Trophoblast cell (in vitro differentiated cells and primary cell): ENCODE measurements around the gene HS6ST1.
A peak's percentile ranks its signal among the peaks of the same experiment; 100 is the strongest.
"Not testable (repeated sequence)": the region's sequence is repeated elsewhere in the genome, so short reads cannot be mapped to it uniquely, and the experiment has no call there.

ENCODE experiments used
- DNase-seq, 2 donors: peaks; one replicate each; pipeline ENCODE4 v3.0.0-alpha.2; 2016
- H2AFZ ChIP-seq: 2 replicates; pipeline ENCODE4 v1.6.1; 2013; ENCODE audit warnings: low read length, moderate library complexity, mild to moderate bottlenecking; ENCODE audit not compliant: insufficient read depth, poor library complexity
- H2AK5ac ChIP-seq: 2 replicates; pipeline ENCODE4 v1.6.1; 2013; ENCODE audit warnings: mild to moderate bottlenecking, low read length
- H2BK120ac ChIP-seq: 2 replicates; pipeline ENCODE4 v1.6.1; 2013; ENCODE audit warnings: low read length, mild to moderate bottlenecking, moderate library complexity; ENCODE audit not compliant: insufficient read depth, poor library complexity
- H2BK12ac ChIP-seq: 2 replicates; pipeline ENCODE4 v1.6.1; 2013; ENCODE audit warnings: mild to moderate bottlenecking, low read length, moderate library complexity
- H2BK5ac ChIP-seq: 2 replicates; pipeline ENCODE4 v1.6.1; 2013; ENCODE audit warnings: low read length, low read depth, moderate library complexity, mild to moderate bottlenecking; ENCODE audit not compliant: poor library complexity
- H3K14ac ChIP-seq: 2 replicates; pipeline ENCODE4 v1.6.1; 2013; ENCODE audit warnings: mild to moderate bottlenecking, low read length
- H3K18ac ChIP-seq: 2 replicates; pipeline ENCODE4 v1.6.1; 2013; ENCODE audit warnings: mild to moderate bottlenecking, low read length
- H3K23ac ChIP-seq: 2 replicates; pipeline ENCODE4 v1.6.1; 2013; ENCODE audit warnings: low read length
- H3K27ac ChIP-seq: 2 replicates; pipeline ENCODE4 v1.5.1; 2013; ENCODE audit warnings: low read depth, mild to moderate bottlenecking, inconsistent platforms, low read length, moderate library complexity
- H3K27me3 ChIP-seq: 2 replicates; pipeline ENCODE4 v1.6.1; 2013; ENCODE audit warnings: inconsistent platforms, mild to moderate bottlenecking, low read length, moderate library complexity; ENCODE audit not compliant: insufficient read depth
- H3K36me3 ChIP-seq, 2 experiments: 1 replicate in 1 of 2; 2 replicates in 1 of 2; pipeline ENCODE4 v1.6.1; 2013; ENCODE audit warnings: low read length in 2 of 2, mild to moderate bottlenecking in 2 of 2, moderate library complexity in 1 of 2; ENCODE audit not compliant: insufficient read depth in 2 of 2, control insufficient read depth in 1 of 2
- H3K4ac ChIP-seq: 2 replicates; pipeline ENCODE4 v1.6.1; 2013; ENCODE audit warnings: low read depth, mild to moderate bottlenecking, low read length, moderate library complexity
- H3K4me1 ChIP-seq, 2 experiments: 1 replicate in 1 of 2; 2 replicates in 1 of 2; pipeline ENCODE4 v1.6.1; 2013; ENCODE audit warnings: low read length in 2 of 2, mild to moderate bottlenecking in 2 of 2, moderate library complexity in 1 of 2; ENCODE audit not compliant: insufficient read depth in 2 of 2, control insufficient read depth in 1 of 2
- H3K4me2 ChIP-seq: 2 replicates; pipeline ENCODE4 v1.6.1; 2013; ENCODE audit warnings: inconsistent platforms, mild to moderate bottlenecking, low read length, moderate library complexity
- H3K4me3 ChIP-seq: 2 replicates; pipeline ENCODE4 v1.5.1; 2013; ENCODE audit warnings: mild to moderate bottlenecking, low read depth, low read length, inconsistent platforms
- H3K79me1 ChIP-seq: one replicate; pipeline ENCODE4 v1.6.1; 2013; ENCODE audit warnings: low read length
- H3K79me2 ChIP-seq: 2 replicates; pipeline ENCODE4 v1.6.1; 2013; ENCODE audit warnings: low read length, mild to moderate bottlenecking; ENCODE audit not compliant: control insufficient read depth, insufficient read depth, poor library complexity
- H3K9ac ChIP-seq: 2 replicates; pipeline ENCODE4 v1.6.1; 2013; ENCODE audit warnings: mild to moderate bottlenecking, low read length
- H3K9me3 ChIP-seq: 2 replicates; pipeline ENCODE4 v1.6.1; 2013; ENCODE audit warnings: low read depth, mild to moderate bottlenecking, control low read depth, inconsistent platforms, low read length; ENCODE audit not compliant: insufficient read depth
- H4K12ac ChIP-seq: 2 replicates; pipeline ENCODE4 v1.6.1; 2013; ENCODE audit warnings: low read depth, mild to moderate bottlenecking, low read length, moderate library complexity
- H4K8ac ChIP-seq: 2 replicates; pipeline ENCODE4 v1.6.1; 2013; ENCODE audit warnings: low read depth, mild to moderate bottlenecking, low read length, moderate library complexity
- H4K91ac ChIP-seq: one replicate; pipeline ENCODE4 v1.6.1; 2013; ENCODE audit warnings: low read depth, mild to moderate bottlenecking, low read length, moderate library complexity
- WGBS: extraction: QIAGEN DNeasy Blood & Tissue Kit; methylation state at CpG from one replicate; pipeline ENCODE4 v1.1.7; 2013; ENCODE audit warnings: missing lambda C conversion rate; ENCODE audit not compliant: insufficient read length, insufficient coverage; ENCODE audit errors: extremely low coverage; 5-methylcytosine and 5-hydroxymethylcytosine counted together

The HS6ST1 gene

GRCh38 chr2:128265608-128265993, 53.1 kb downstream of the HS6ST1 start:
- H3K23ac ChIP-seq, H3K4me1 ChIP-seq, H2BK5ac ChIP-seq, H2BK12ac ChIP-seq, H4K12ac ChIP-seq, H3K4ac ChIP-seq, H3K9me3 ChIP-seq, H3K27ac ChIP-seq, H3K27me3 ChIP-seq, H4K91ac ChIP-seq, H3K4me3 ChIP-seq, H3K79me2 ChIP-seq, H4K8ac ChIP-seq, H2AK5ac ChIP-seq, H2AFZ ChIP-seq, H3K9ac ChIP-seq, H3K14ac ChIP-seq, H3K18ac ChIP-seq, H2BK120ac ChIP-seq, DNase-seq, H3K4me2 ChIP-seq: not testable (repeated sequence)
- WGBS: no CpG with 5 or more reads among the region's 9 CpGs
- H3K36me3 ChIP-seq: peaks cover 7 to 18% of the 10 kb centered on the region in 2 experiments
- peaks cover 10% of the 10 kb centered on the region for H3K79me1 ChIP-seq

DNA sequence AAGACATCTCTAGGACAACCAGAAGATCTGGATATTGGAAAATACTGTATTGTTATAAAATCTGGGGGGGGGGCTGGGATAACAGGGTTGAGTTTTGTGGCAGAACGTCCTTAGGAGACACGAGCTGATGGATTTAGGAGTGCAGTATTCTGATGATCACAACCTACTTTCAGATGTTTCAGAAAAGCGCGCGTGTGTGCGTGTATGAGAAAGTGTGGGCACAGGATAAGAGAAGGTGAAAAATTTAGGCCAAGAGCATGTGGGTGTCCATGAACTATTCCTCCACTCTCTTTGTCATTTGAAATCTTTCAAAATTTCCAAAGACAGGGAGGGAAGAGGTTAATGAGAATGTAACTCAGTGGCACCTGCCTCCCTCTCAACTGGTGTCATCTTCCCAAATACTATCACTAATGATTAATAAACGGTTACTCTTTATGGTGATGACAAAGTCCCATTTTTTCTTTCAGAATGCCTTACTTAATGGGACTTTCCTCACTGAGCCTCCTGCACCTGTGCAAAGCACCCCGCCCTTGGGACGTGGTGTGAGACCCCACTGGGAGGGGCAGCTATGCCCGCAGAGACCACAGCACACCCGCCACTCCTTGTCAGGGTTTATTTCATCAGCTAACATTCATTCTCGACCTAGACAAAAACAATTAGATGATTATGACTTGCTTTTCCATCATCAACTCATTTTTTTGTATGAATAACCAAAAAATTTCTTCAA, 53.6 kb downstream of the HS6ST1 start:
- Histone ChIP-seq H3K4me1 (peaks cover 10 to 11% of the 10 kb centered on the region in 2 experiments), H4K12ac (no peak overlapping the region), H2AK5ac (no peak overlapping the region), H2BK12ac (no peak overlapping the region), H3K14ac (no peak overlapping the region), H3K9me3 (no peaks in the 10 kb centered on the region), H4K8ac (no peak overlapping the region), H4K91ac (no peak overlapping the region), H2BK5ac (no peak overlapping the region), H3K27me3 (no peaks in the 10 kb centered on the region), H3K79me2 (no peaks in the 10 kb centered on the region), H2BK120ac (no peak overlapping the region), H3K9ac (no peak overlapping the region), H3K4me3 (no peak overlapping the region), H3K4me2 (no peak overlapping the region), H3K79me1 (peaks cover 11% of the 10 kb centered on the region), H3K4ac (no peak overlapping the region), H3K18ac (no peak overlapping the region), H3K27ac (no peak overlapping the region), H3K23ac (no peak overlapping the region), H3K36me3 (peaks cover 7 to 17% of the 10 kb centered on the region in 2 experiments), H2AFZ (no peak overlapping the region)
- no peak for DNase-seq
- no CpG with 5 or more reads among the region's 12 CpGs for WGBS

DNA sequence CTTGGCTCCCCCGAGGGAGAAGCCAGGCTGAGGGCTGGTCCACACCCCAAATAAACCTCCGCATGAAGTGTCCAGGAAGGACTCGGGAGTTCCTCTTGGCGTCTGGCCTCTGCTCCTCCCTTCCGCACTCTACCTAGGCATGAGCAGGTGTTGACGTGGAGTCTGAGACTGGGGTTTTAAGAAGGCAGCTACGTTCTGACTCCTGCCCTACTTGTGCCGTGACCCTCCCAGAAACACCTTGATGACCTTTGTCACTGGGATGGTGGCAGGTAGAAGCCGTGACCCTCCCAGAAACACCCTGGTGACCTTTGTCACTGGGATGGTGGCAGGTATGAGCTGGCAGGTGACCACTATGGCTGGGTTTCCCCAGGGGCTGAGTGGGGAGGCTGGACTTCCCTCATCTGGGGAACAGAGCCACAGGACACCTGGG, 54.8 kb downstream of the HS6ST1 start:
- Histone ChIP-seq H4K12ac (no peak overlapping the region), H3K79me1 (peaks cover 11% of the 10 kb centered on the region), H3K36me3 (peaks cover 7 to 13% of the 10 kb centered on the region in 2 experiments), H3K27ac (no peak overlapping the region), H2BK5ac (no peak overlapping the region), H3K79me2 (no peaks in the 10 kb centered on the region), H2BK120ac (no peak overlapping the region), H3K4ac (no peak overlapping the region), H2BK12ac (no peak overlapping the region), H3K4me2 (no peak overlapping the region), H3K4me1 (peaks cover 10 to 11% of the 10 kb centered on the region in 2 experiments), H3K27me3 (no peaks in the 10 kb centered on the region), H3K9me3 (no peaks in the 10 kb centered on the region), H3K9ac (no peak overlapping the region), H3K14ac (no peak overlapping the region), H4K8ac (no peak overlapping the region), H3K4me3 (no peak overlapping the region), H4K91ac (no peak overlapping the region), H2AFZ (no peak overlapping the region), H3K18ac (no peak overlapping the region), H2AK5ac (no peak overlapping the region), H3K23ac (no peak overlapping the region)
- DNase-seq: peak; percentile 75 to 78
- WGBS: no CpG with 5 or more reads among the region's 9 CpGs

DNA sequence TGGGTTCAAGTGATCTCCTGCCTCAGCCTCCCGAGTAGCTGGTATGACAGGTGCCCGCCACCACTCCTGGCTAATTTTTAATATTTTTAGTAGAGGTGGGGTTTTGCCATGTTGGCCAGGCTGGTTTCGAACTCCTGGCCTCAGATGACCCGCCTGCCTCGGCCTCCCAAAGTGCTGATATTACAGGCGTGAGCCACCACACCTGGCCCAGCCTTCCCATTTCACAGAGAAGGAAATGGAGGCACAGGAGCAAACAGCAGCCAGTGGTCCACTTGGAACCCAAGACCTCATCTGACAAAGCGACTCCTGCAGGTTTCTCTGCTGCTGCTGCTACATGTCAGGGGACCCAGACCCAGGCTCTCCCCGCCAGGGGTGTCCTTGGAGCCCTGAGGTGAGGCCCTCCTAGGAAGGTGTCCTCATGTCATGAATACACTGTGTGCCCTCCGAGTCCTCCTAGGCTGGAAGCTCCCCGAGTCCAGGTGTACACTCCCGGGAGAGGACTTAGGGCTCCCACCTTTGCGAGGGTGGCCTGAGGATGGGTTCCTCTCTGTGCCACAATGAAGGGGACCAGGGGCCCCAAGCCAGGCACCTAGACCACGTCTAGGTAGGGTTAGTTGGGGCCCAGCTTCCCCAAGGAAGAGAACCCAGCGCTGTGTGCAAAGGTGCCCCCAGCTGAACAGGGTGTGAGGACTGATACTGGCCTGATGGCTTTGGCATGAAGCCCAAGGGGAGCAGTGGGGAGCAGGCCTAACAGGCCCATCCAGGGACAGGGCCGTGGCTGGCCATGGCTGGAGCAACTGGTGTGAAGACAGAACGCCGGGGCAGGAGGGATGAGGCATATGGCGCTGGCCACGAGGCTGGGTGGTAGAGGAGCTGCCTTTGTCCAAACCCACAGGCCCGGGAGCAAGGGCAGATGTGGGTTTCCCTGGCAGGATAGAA, 56.1 kb downstream of the HS6ST1 start:
- Histone ChIP-seq H2BK5ac (no peak overlapping the region), H4K91ac (no peak overlapping the region), H3K36me3 (peaks cover 1 to 5% of the 10 kb centered on the region in 2 experiments), H2AFZ (no peak overlapping the region), H2BK12ac (no peak overlapping the region), H4K12ac (no peak overlapping the region), H2BK120ac (no peak overlapping the region), H2AK5ac (no peak overlapping the region), H3K79me1 (peaks cover 11% of the 10 kb centered on the region), H3K4me1 (peaks cover 10 to 11% of the 10 kb centered on the region in 2 experiments), H3K9me3 (no peaks in the 10 kb centered on the region), H3K4ac (no peak overlapping the region), H3K4me3 (no peak overlapping the region), H3K79me2 (no peaks in the 10 kb centered on the region), H3K27me3 (no peaks in the 10 kb centered on the region), H4K8ac (no peak overlapping the region), H3K27ac (no peak overlapping the region), H3K14ac (no peak overlapping the region), H3K4me2 (no peak overlapping the region), H3K18ac (no peak overlapping the region), H3K23ac (no peak overlapping the region), H3K9ac (no peak overlapping the region)
- no CpG with 5 or more reads among the region's 20 CpGs for WGBS
- no peak for DNase-seq
